Mucosa of gallbladder (tissue), 1 donor: ENCODE results near the gene KCNN3. TPM values are rescaled to one million over a fixed set of nuclear protein-coding genes. Genes with fewer than 3 reads are reported as not detected.

Experiments
- DNase-seq: peaks from one replicate; pipeline ENCODE4 v3.0.0-alpha.2; 2020; ENCODE audit warnings: low spot score
- total RNA-seq: library from RNA; stranded (reverse); gene quantifications from one replicate; pipeline ENCODE4 v1.2.1, GENCODE V29; 2021
- donor health status: DM: no; HTN: no; CAD: no.

Gene KCNN3
- total RNA-seq, 1 donor from 2014 or later = 3.9 TPM

GRCh38 chr1:154880671-154881070, 10.6 kb upstream of the KCNN3 start:
- no peak for DNase-seq

- no peak for DNase-seq
Observed at GRCh38 chr1:154879038-154879421, 8.9 kb upstream of the KCNN3 start.

- peak; percentile 82 for DNase-seq
Observed at GRCh38 chr1:154878371-154879037, 8.4 kb upstream of the KCNN3 start.

GRCh38 chr1:154877370-154877974, 7.4 kb upstream of the KCNN3 start:
- peak; percentile 44 for DNase-seq

GRCh38 chr1:154876842-154877369, 6.8 kb upstream of the KCNN3 start:
- no peak for DNase-seq

- DNase-seq = no peak
Observed at GRCh38 chr1:154874465-154874864, 4.4 kb upstream of the KCNN3 start.

GRCh38 chr1:154873321-154873950, 3.4 kb upstream of the KCNN3 start:
- DNase-seq = no peak

- DNase-seq = no peak
Observed at GRCh38 chr1:154871374-154871773, 1.3 kb upstream of the KCNN3 start.

- no peak for DNase-seq
Observed at GRCh38 chr1:154870734-154871133, 653 bp upstream of the KCNN3 start.

- no peak for DNase-seq
Observed at GRCh38 chr1:154869351-154870114, 548 bp downstream of the KCNN3 start.

GRCh38 chr1:154867841-154868605, 2.1 kb downstream of the KCNN3 start:
- DNase-seq = no peak

GRCh38 chr1:154867064-154867825, 2.8 kb downstream of the KCNN3 start:
- no peak for DNase-seq

GRCh38 chr1:154866257-154867063, 3.6 kb downstream of the KCNN3 start:
- no peak for DNase-seq

- DNase-seq = no peak
Observed at GRCh38 chr1:154865442-154866256, 4.4 kb downstream of the KCNN3 start.

- DNase-seq = no peak
Observed at GRCh38 chr1:154864189-154864975, 5.7 kb downstream of the KCNN3 start.

GRCh38 chr1:154863315-154864174, 6.5 kb downstream of the KCNN3 start:
- no peak for DNase-seq

- DNase-seq = no peak
Observed at GRCh38 chr1:154862907-154863306, 7.2 kb downstream of the KCNN3 start.
